Activated T-helper 2 cell treated with anti-CD3 and anti-CD28 coated beads, Interferon-gamma antibody, Interleukin-2, Interleukin-4, amounts not matched to agents 10 μg/mL and 5 μg/mL and 100 μg/mL, durations not matched to agents 14 hours and 24 hours and 36 hours (primary cell): Measurements from ENCODE around the gene PCDHB16. TPM values are rescaled to one million over a fixed set of nuclear protein-coding genes. Genes with fewer than 3 reads are reported as not detected.
"Not testable (repeated sequence)": the region's sequence is repeated elsewhere in the genome, so short reads cannot be mapped to it uniquely, and the experiment has no call there.

Source experiments
- DNase-seq: peaks from one replicate; pipeline ENCODE4 v3.0.0; 2021; ENCODE audit warnings: low spot score
- H3K27ac Mint-ChIP-seq: one replicate; pipeline ENCODE4 v1.8.0; 2021; ENCODE audit warnings: mixed read lengths
- H3K27me3 Mint-ChIP-seq: one replicate; pipeline ENCODE4 v1.8.0; 2021; ENCODE audit warnings: low read depth, mixed read lengths
- H3K36me3 Mint-ChIP-seq: one replicate; pipeline ENCODE4 v1.8.0; 2021; ENCODE audit warnings: low read depth, mixed read lengths
- H3K4me1 Mint-ChIP-seq: one replicate; pipeline ENCODE4 v1.8.0; 2021; ENCODE audit warnings: low read depth, mixed read lengths
- H3K4me3 Mint-ChIP-seq: one replicate; pipeline ENCODE4 v1.8.0; 2021; ENCODE audit warnings: low read depth, mild to moderate bottlenecking, moderate library complexity, mixed read lengths
- H3K9me3 Mint-ChIP-seq: one replicate; pipeline ENCODE4 v1.8.0; 2021; ENCODE audit warnings: mixed read lengths
- intact Hi-C: fragments of 100-400 bp; cut with micrococcal nuclease; formaldehyde crosslinking; loops from one replicate; pipeline ENCODE4 v1.15.1; 2023
- total RNA-seq: library from RNA; stranded (reverse); gene quantifications from 2 replicates; pipeline ENCODE4 v1.2.3, GENCODE V29; 2022

PCDHB16 gene
- total RNA-seq, 1 donor from 2014 or later = not detected

DNA sequence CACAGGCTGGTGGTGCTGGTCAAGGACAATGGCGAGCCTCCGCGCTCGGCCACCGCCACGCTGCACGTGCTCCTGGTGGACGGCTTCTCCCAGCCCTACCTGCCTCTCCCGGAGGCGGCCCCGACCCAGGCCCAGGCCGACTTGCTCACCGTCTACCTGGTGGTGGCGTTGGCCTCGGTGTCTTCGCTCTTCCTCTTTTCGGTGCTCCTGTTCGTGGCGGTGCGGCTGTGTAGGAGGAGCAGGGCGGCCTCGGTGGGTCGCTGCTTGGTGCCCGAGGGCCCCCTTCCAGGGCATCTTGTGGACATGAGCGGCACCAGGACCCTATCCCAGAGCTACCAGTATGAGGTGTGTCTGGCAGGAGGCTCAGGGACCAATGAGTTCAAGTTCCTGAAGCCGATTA lies 33.8 kb downstream of the PCDHB16 start:
- DNase-seq, H3K4me1 Mint-ChIP-seq, H3K36me3 Mint-ChIP-seq, H3K4me3 Mint-ChIP-seq, H3K27ac Mint-ChIP-seq, intact Hi-C loops, H3K27me3 Mint-ChIP-seq: not testable (repeated sequence)
- H3K9me3 Mint-ChIP-seq = peaks cover 38% of the 10 kb centered on the region

GRCh38 chr5:141223112-141223783 lies 41.1 kb downstream of the PCDHB16 start, which contains the start of gene PCDHB14:
TSS of gene PCDHB14 (plus strand) at chr5:141223343. CDS start at chr5:141223506, 163 bp downstream.
- Mint-ChIP-seq H3K4me1 (no peaks in the 10 kb centered on the region), H3K36me3 (no peaks in the 10 kb centered on the region), H3K4me3 (no peak within 1 kb of the TSS), H3K27me3 (no peaks in the 10 kb centered on the region), H3K27ac (no peak within 1 kb of the TSS), H3K9me3 (peaks cover 41% of the 10 kb centered on the region)
- intact Hi-C loops = no loop called here
- DNase-seq = no peak

- DNase-seq, H3K27ac Mint-ChIP-seq, H3K4me1 Mint-ChIP-seq, H3K36me3 Mint-ChIP-seq, H3K4me3 Mint-ChIP-seq, H3K27me3 Mint-ChIP-seq, intact Hi-C loops: not testable (repeated sequence)
- peaks cover 35% of the 10 kb centered on the region for H3K9me3 Mint-ChIP-seq
These were observed 42.7 kb downstream of the PCDHB16 start for GRCh38 chr5:141224844-141225243.

GRCh38 chr5:141225421-141225820 lies 43.2 kb downstream of the PCDHB16 start:
- H3K4me1 Mint-ChIP-seq, intact Hi-C loops: not testable (repeated sequence)
- peaks cover 32% of the 10 kb centered on the region for H3K9me3 Mint-ChIP-seq

GRCh38 chr5:141234109-141234667 lies 52.0 kb downstream of the PCDHB16 start:
- Mint-ChIP-seq H3K27me3 (no peaks in the 10 kb centered on the region), H3K27ac (no peak overlapping the region), H3K4me1 (no peaks in the 10 kb centered on the region), H3K4me3 (no peak overlapping the region), H3K9me3 (peaks cover 40% of the 10 kb centered on the region), H3K36me3 (peaks cover 2% of the 10 kb centered on the region)
- DNase-seq = no peak
- intact Hi-C loops = loop anchor here (10.0 kb wide), 1 partner anchor 121 kb away; the partner anchor contains the start of genes PCDHGA4, PCDHGB1 and PCDHGB2

More at GRCh38 chr5:141225421-141225820, 43.2 kb downstream of the PCDHB16 start:
- DNase-seq, H3K27me3 Mint-ChIP-seq, H3K4me3 Mint-ChIP-seq, H3K27ac Mint-ChIP-seq, H3K36me3 Mint-ChIP-seq: not testable (repeated sequence)

Other genes with a start within 250 kb of the PCDHB16 start
- gene PCDHAC2, start 215.9 kb upstream of the PCDHB16 start, total RNA-seq = not detected in 2 replicates
- not detected in 2 replicates for gene PCDHB1, start 131.0 kb upstream of the PCDHB16 start, total RNA-seq
- 0.11 and 0.25 TPM in 2 replicates for gene PCDHB2, start 87.8 kb upstream of the PCDHB16 start, total RNA-seq
- not detected in 2 replicates for gene PCDHB3, start 81.9 kb upstream of the PCDHB16 start, total RNA-seq
- not detected in 2 replicates for gene PCDHB4, start 60.6 kb upstream of the PCDHB16 start, total RNA-seq
- not detected in 2 replicates for gene PCDHB5, start 47.2 kb upstream of the PCDHB16 start, total RNA-seq
- gene PCDHB6, start 32.3 kb upstream of the PCDHB16 start, total RNA-seq = not detected in 2 replicates
- gene PCDHB7, start 9.7 kb upstream of the PCDHB16 start, total RNA-seq = 0.07 TPM in 1 of 2 replicates, not detected in the other
- not detected in 2 replicates for gene PCDHB8, start 4.6 kb upstream of the PCDHB16 start, total RNA-seq
- not detected in 2 replicates for gene PCDHB9, start 4.8 kb downstream of the PCDHB16 start, total RNA-seq
- gene PCDHB10, start 10.0 kb downstream of the PCDHB16 start, total RNA-seq = not detected in 2 replicates
- not detected in 2 replicates for gene PCDHB11, start 17.2 kb downstream of the PCDHB16 start, total RNA-seq
- gene PCDHB12, start 26.3 kb downstream of the PCDHB16 start, total RNA-seq = not detected in 2 replicates
- gene PCDHB13, start 31.5 kb downstream of the PCDHB16 start, total RNA-seq = 0.02 TPM in 1 of 2 replicates, not detected in the other
- not detected in 2 replicates for gene PCDHB14, start 41.0 kb downstream of the PCDHB16 start, total RNA-seq
- gene PCDHB15, start 63.0 kb downstream of the PCDHB16 start, total RNA-seq = not detected in 2 replicates
- 0.16 TPM in 1 of 2 replicates, not detected in the other for gene SLC25A2, start 121.7 kb downstream of the PCDHB16 start, total RNA-seq
- 67.1 and 70.5 TPM in 2 replicates for gene TAF7, start 138.4 kb downstream of the PCDHB16 start, total RNA-seq
- gene PCDHGA1, start 148.1 kb downstream of the PCDHB16 start, total RNA-seq = 0.09 and 0.14 TPM in 2 replicates
- gene PCDHGA2, start 156.4 kb downstream of the PCDHB16 start, total RNA-seq = 0.09 and 0.11 TPM in 2 replicates
- 0.11 and 0.16 TPM in 2 replicates for gene PCDHGA3, start 161.4 kb downstream of the PCDHB16 start, total RNA-seq
- 0.16 and 0.48 TPM in 2 replicates for gene PCDHGB1, start 167.7 kb downstream of the PCDHB16 start, total RNA-seq
- 0.44 and 0.57 TPM in 2 replicates for gene PCDHGA4, start 172.6 kb downstream of the PCDHB16 start, total RNA-seq
- gene PCDHGB2, start 177.6 kb downstream of the PCDHB16 start, total RNA-seq = 0.85 and 0.91 TPM in 2 replicates
- 0.43 and 0.51 TPM in 2 replicates for gene PCDHGA5, start 181.8 kb downstream of the PCDHB16 start, total RNA-seq
- 0.46 and 0.85 TPM in 2 replicates for gene PCDHGB3, start 187.9 kb downstream of the PCDHB16 start, total RNA-seq
- 0.48 and 0.55 TPM in 2 replicates for gene PCDHGA6, start 191.5 kb downstream of the PCDHB16 start, total RNA-seq
- 0.16 and 0.30 TPM in 2 replicates for gene PCDHGA7, start 200.4 kb downstream of the PCDHB16 start, total RNA-seq
- gene PCDHGB4, start 205.3 kb downstream of the PCDHB16 start, total RNA-seq = 0.28 and 0.34 TPM in 2 replicates
- 0.07 and 0.23 TPM in 2 replicates for gene PCDHGA8, start 210.2 kb downstream of the PCDHB16 start, total RNA-seq
- gene PCDHGB5, start 215.6 kb downstream of the PCDHB16 start, total RNA-seq = 0.62 and 0.92 TPM in 2 replicates
- 0.23 and 0.32 TPM in 2 replicates for gene PCDHGA9, start 220.4 kb downstream of the PCDHB16 start, total RNA-seq
- 0.21 and 0.34 TPM in 2 replicates for gene PCDHGB6, start 225.6 kb downstream of the PCDHB16 start, total RNA-seq
- gene PCDHGA10, start 230.6 kb downstream of the PCDHB16 start, total RNA-seq = 0.21 and 0.34 TPM in 2 replicates
- gene PCDHGB7, start 235.3 kb downstream of the PCDHB16 start, total RNA-seq = 0.18 and 0.23 TPM in 2 replicates
- 0.21 and 0.39 TPM in 2 replicates for gene PCDHGA11, start 238.7 kb downstream of the PCDHB16 start, total RNA-seq
- 0.11 and 0.16 TPM in 2 replicates for gene PCDHGA12, start 248.1 kb downstream of the PCDHB16 start, total RNA-seq